ENCODE results near the gene STX4.

GRCh38 chr16:31061813-31062440, 28.6 kb downstream of the STX4 start:
- TF ChIP-seq, protein P1, sequence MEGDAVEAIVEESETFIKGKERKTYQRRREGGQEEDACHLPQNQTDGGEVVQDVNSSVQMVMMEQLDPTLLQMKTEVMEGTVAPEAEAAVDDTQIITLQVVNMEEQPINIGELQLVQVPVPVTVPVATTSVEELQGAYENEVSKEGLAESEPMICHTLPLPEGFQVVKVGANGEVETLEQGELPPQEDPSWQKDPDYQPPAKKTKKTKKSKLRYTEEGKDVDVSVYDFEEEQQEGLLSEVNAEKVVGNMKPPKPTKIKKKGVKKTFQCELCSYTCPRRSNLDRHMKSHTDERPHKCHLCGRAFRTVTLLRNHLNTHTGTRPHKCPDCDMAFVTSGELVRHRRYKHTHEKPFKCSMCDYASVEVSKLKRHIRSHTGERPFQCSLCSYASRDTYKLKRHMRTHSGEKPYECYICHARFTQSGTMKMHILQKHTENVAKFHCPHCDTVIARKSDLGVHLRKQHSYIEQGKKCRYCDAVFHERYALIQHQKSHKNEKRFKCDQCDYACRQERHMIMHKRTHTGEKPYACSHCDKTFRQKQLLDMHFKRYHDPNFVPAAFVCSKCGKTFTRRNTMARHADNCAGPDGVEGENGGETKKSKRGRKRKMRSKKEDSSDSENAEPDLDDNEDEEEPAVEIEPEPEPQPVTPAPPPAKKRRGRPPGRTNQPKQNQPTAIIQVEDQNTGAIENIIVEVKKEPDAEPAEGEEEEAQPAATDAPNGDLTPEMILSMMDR (IDR thresholded peaks at IDR 0.05; ENCODE audit: low read length): no peak
- TF ChIP-seq EZH2 (IDR thresholded peaks at IDR 0.05; ENCODE audit: borderline replicate concordance, low read length): no peak

Data from OCI-LY1 (cell line).